ENCODE results near the gene EPB41.

- no peak for TF ChIP-seq POLR2A (IDR thresholded peaks at IDR 0.05)
- TF ChIP-seq CTCF (IDR thresholded peaks at IDR 0.05): no peak
- TF ChIP-seq EP300 (IDR thresholded peaks at IDR 0.05): no peak
Measured at GRCh38 chr1:28928314-28928941, 14.1 kb downstream of the EPB41 start.
